CD4-positive, alpha-beta memory T cell (primary cell): ENCODE measurements around the gene SH3TC2. TPM values are rescaled to one million over a fixed set of nuclear protein-coding genes. Genes with fewer than 3 reads are reported as not detected.

ENCODE experiments used
- CTCF ChIA-PET: fragments of 350-600 bp; sonication (Branson Sonifier 250); formaldehyde crosslinking; loops from one replicate; lab custom pipeline; 2021; ENCODE audit warnings: inconsistent platforms; ENCODE audit not compliant: partially characterized antibody; lab: Charles Lee
- POLR2A ChIA-PET: fragments of 350-600 bp; sonication (Branson Sonifier 250); formaldehyde crosslinking; loops from one replicate; lab custom pipeline; 2021; ENCODE audit not compliant: partially characterized antibody; lab: Charles Lee
- DNase-seq, 5 donors: peaks; one replicate each; pipeline versions ENCODE4 v3.0.0 to v3.0.0-alpha.2; 2020 to 2022; ENCODE audit warnings: mixed read lengths in 1 of 5
- H3K27ac ChIP-seq: one replicate; pipeline ENCODE4 v1.7.0; 2013; ENCODE audit warnings: low read depth, low read length
- H3K27me3 ChIP-seq: 2 replicates; pipeline ENCODE4 v1.7.0; 2013; ENCODE audit warnings: mild to moderate bottlenecking, low read length, moderate library complexity; ENCODE audit not compliant: insufficient read depth
- H3K36me3 ChIP-seq: 2 replicates; pipeline ENCODE4 v1.7.0; 2013; ENCODE audit warnings: mild to moderate bottlenecking, low read length, moderate library complexity; ENCODE audit not compliant: insufficient read depth
- H3K4me1 ChIP-seq: 2 replicates; pipeline ENCODE4 v1.7.0; 2013; ENCODE audit warnings: mild to moderate bottlenecking, low read length, moderate library complexity; ENCODE audit not compliant: insufficient read depth
- H3K4me3 ChIP-seq, 2 donors: one replicate each; pipeline ENCODE4 v1.7.0; 2013; ENCODE audit warnings: low read length in 2 of 2, mild to moderate bottlenecking in 1 of 2
- H3K9me3 ChIP-seq, 2 donors: one replicate each; pipeline ENCODE4 v1.7.0; 2013; ENCODE audit warnings: low read length in 2 of 2, control low read depth in 1 of 2; ENCODE audit not compliant: control insufficient read depth in 1 of 2
- H3K27ac Mint-ChIP-seq, 7 donors: one replicate each; pipeline ENCODE4 v1.8.0; 2020 to 2021; ENCODE audit warnings: mixed read lengths in 7 of 7, mild to moderate bottlenecking in 6 of 7, inconsistent platforms in 3 of 7, moderate library complexity in 3 of 7
- H3K27me3 Mint-ChIP-seq, 2 donors: one replicate each; pipeline ENCODE4 v1.8.0; 2020 to 2021; ENCODE audit warnings: mixed read lengths in 2 of 2
- H3K36me3 Mint-ChIP-seq, 2 donors: one replicate each; pipeline ENCODE4 v1.8.0; 2020 to 2021; ENCODE audit warnings: mixed read lengths in 2 of 2, inconsistent platforms in 1 of 2, mild to moderate bottlenecking in 1 of 2
- H3K4me1 Mint-ChIP-seq, 4 donors: one replicate each; pipeline ENCODE4 v1.8.0; 2020 to 2021; ENCODE audit warnings: mixed read lengths in 4 of 4, mild to moderate bottlenecking in 1 of 4
- H3K4me3 Mint-ChIP-seq, 8 donors: one replicate each; pipeline ENCODE4 v1.8.0; 2020 to 2021; ENCODE audit warnings: mixed read lengths in 8 of 8, mild to moderate bottlenecking in 7 of 8, moderate library complexity in 6 of 8, inconsistent platforms in 3 of 8
- H3K9me3 Mint-ChIP-seq, 8 donors: one replicate each; pipeline ENCODE4 v1.8.0; 2020 to 2021; ENCODE audit warnings: mixed read lengths in 8 of 8, mild to moderate bottlenecking in 5 of 8, inconsistent platforms in 3 of 8, moderate library complexity in 1 of 8
- intact Hi-C: fragments of 100-400 bp; cut with micrococcal nuclease; formaldehyde crosslinking; loops from one replicate; pipeline ENCODE4 v1.15.1; 2023
- polyA plus RNA-seq, 2 donors: library from polyadenylated mRNA; unstranded; fragments of 300-500 nt; fragmentation: Illumina TruSeq; gene quantifications; one replicate each; pipeline ENCODE4 v1.2.3, GENCODE V29; 2021
- total RNA-seq, 2 experiments: library from RNA; stranded (reverse); gene quantifications; one replicate each; pipeline ENCODE4 v1.2.3, GENCODE V29; 2021

SH3TC2 gene
- total and polyA plus RNA-seq, 4 experiments from 2014 or later: not detected

- Histone ChIP-seq H3K36me3 (no peaks in the 10 kb centered on the region), H3K27me3 (no peaks in the 10 kb centered on the region), H3K4me3 (no peak overlapping the region), H3K4me1 (no peaks in the 10 kb centered on the region), H3K27ac (no peak overlapping the region), H3K9me3 (no peaks in the 10 kb centered on the region)
- ChIA-PET CTCF (no interaction called here), POLR2A (no interaction called here)
- Mint-ChIP-seq H3K4me3 (no peak overlapping the region), H3K36me3 (no peaks in the 10 kb centered on the region), H3K27me3 (peaks cover 0 to 7% of the 10 kb centered on the region in 2 donors), H3K9me3 (no peaks in the 10 kb centered on the region), H3K4me1 (no peaks in the 10 kb centered on the region), H3K27ac (no peak overlapping the region)
- DNase-seq: no peak
- intact Hi-C loops: no loop called here
Observed at GRCh38 chr5:149005077-149005892, 57.6 kb downstream of the SH3TC2 start.

- H3K9me3 Mint-ChIP-seq: no peaks in the 10 kb centered on the region
- POLR2A ChIA-PET: no interaction called here
- Histone ChIP-seq H3K27ac (no peak overlapping the region), H3K27me3 (no peaks in the 10 kb centered on the region), H3K9me3 (no peaks in the 10 kb centered on the region), H3K4me3 (no peak overlapping the region), H3K36me3 (no peaks in the 10 kb centered on the region), H3K4me1 (no peaks in the 10 kb centered on the region)
- DNase-seq: no peak
- no peak overlapping the region for H3K4me3 Mint-ChIP-seq
- CTCF ChIA-PET: interaction anchor here (2.2 to 6.6 kb wide), 2 partner anchors 31 to 264 kb away, joined by 5 to 60 read pairs; no protein-coding TSS in a partner anchor
- intact Hi-C loops: no loop called here
- no peak overlapping the region for H3K27ac Mint-ChIP-seq
- no peaks in the 10 kb centered on the region for H3K36me3 Mint-ChIP-seq
- H3K4me1 Mint-ChIP-seq: no peaks in the 10 kb centered on the region
- peaks cover 0 to 7% of the 10 kb centered on the region in 2 donors for H3K27me3 Mint-ChIP-seq
Observed at GRCh38 chr5:149004559-149004958, 58.3 kb downstream of the SH3TC2 start.

- no peaks in the 10 kb centered on the region for H3K4me1 ChIP-seq
- Mint-ChIP-seq H3K9me3 (no peaks in the 10 kb centered on the region), H3K4me3 (no peak overlapping the region), H3K27ac (no peak overlapping the region), H3K27me3 (peaks cover 0 to 8% of the 10 kb centered on the region in 2 donors), H3K4me1 (peaks cover 0 to 1% (median 0%) of the 10 kb centered on the region in 4 donors), H3K36me3 (no peaks in the 10 kb centered on the region)
- no peaks in the 10 kb centered on the region for H3K27me3 ChIP-seq
- ChIA-PET CTCF (interaction anchor here (1.0 to 9.4 kb wide), 5 partner anchors 25 to 270 kb away, joined by 3 to 122 read pairs (median 5); no protein-coding TSS in a partner anchor), POLR2A (no interaction called here)
- no peak for DNase-seq
- no peak overlapping the region for H3K27ac ChIP-seq
- H3K4me3 ChIP-seq: no peak overlapping the region
- H3K36me3 ChIP-seq: no peaks in the 10 kb centered on the region
- intact Hi-C loops: no loop called here
- H3K9me3 ChIP-seq: no peaks in the 10 kb centered on the region
Observed at GRCh38 chr5:149002761-149003689, 59.8 kb downstream of the SH3TC2 start.

GRCh38 chr5:149002053-149002452, 60.8 kb downstream of the SH3TC2 start:
- POLR2A ChIA-PET: no interaction called here
- Mint-ChIP-seq H3K36me3 (no peaks in the 10 kb centered on the region), H3K27ac (no peak overlapping the region), H3K4me3 (no peak overlapping the region), H3K4me1 (peaks cover 0 to 2% (median 0%) of the 10 kb centered on the region in 4 donors), H3K27me3 (peaks cover 4 to 7% of the 10 kb centered on the region in 2 donors), H3K9me3 (no peaks in the 10 kb centered on the region)
- Histone ChIP-seq H3K4me1 (no peaks in the 10 kb centered on the region), H3K27ac (no peak overlapping the region), H3K27me3 (no peaks in the 10 kb centered on the region), H3K36me3 (no peaks in the 10 kb centered on the region), H3K9me3 (no peaks in the 10 kb centered on the region), H3K4me3 (no peak overlapping the region)
- DNase-seq: no peak
- CTCF ChIA-PET: interaction anchor here (1.0 to 9.4 kb wide), 5 partner anchors 181 to 279 kb away, joined by 3 to 122 read pairs (median 4); no protein-coding TSS in a partner anchor
- intact Hi-C loops: no loop called here

- CTCF ChIA-PET: interaction anchor here (0.9 to 9.4 kb wide), 6 partner anchors 43 to 278 kb away, joined by 3 to 122 read pairs (median 4); no protein-coding TSS in a partner anchor
- no peaks in the 10 kb centered on the region for H3K4me1 ChIP-seq
- H3K27ac Mint-ChIP-seq: no peak overlapping the region
Observed at GRCh38 chr5:149001162-149001561, 61.7 kb downstream of the SH3TC2 start.

GRCh38 chr5:148999741-149000140, 63.1 kb downstream of the SH3TC2 start:
- H3K36me3 ChIP-seq: no peaks in the 10 kb centered on the region
- DNase-seq: no peak
- H3K27me3 ChIP-seq: no peaks in the 10 kb centered on the region
- H3K9me3 ChIP-seq: no peaks in the 10 kb centered on the region
- no peaks in the 10 kb centered on the region for H3K4me1 ChIP-seq
- Mint-ChIP-seq H3K27me3 (peaks cover 6% of the 10 kb centered on the region in 2 donors), H3K4me1 (peaks cover 0 to 2% (median 0%) of the 10 kb centered on the region in 4 donors), H3K4me3 (no peak overlapping the region), H3K36me3 (no peaks in the 10 kb centered on the region), H3K9me3 (no peaks in the 10 kb centered on the region), H3K27ac (no peak overlapping the region)
- no peak overlapping the region for H3K4me3 ChIP-seq
- intact Hi-C loops: no loop called here
- no peak overlapping the region for H3K27ac ChIP-seq
- CTCF ChIA-PET: interaction anchor here (1.1 to 9.4 kb wide), 3 partner anchors 57 to 267 kb away, joined by 3 to 122 read pairs (median 60); no protein-coding TSS in a partner anchor
- POLR2A ChIA-PET: no interaction called here

More at GRCh38 chr5:149001162-149001561, 61.7 kb downstream of the SH3TC2 start:
- H3K27me3 Mint-ChIP-seq: peaks cover 6% of the 10 kb centered on the region in 2 donors
- H3K4me1 Mint-ChIP-seq: peaks cover 0 to 2% (median 0%) of the 10 kb centered on the region in 4 donors
- POLR2A ChIA-PET: no interaction called here
- no peaks in the 10 kb centered on the region for H3K9me3 Mint-ChIP-seq
- Histone ChIP-seq H3K36me3 (no peaks in the 10 kb centered on the region), H3K27me3 (no peaks in the 10 kb centered on the region), H3K9me3 (no peaks in the 10 kb centered on the region), H3K4me3 (no peak overlapping the region), H3K27ac (no peak overlapping the region)
- no peak overlapping the region for H3K4me3 Mint-ChIP-seq
- H3K36me3 Mint-ChIP-seq: no peaks in the 10 kb centered on the region
- intact Hi-C loops: no loop called here
- no peak for DNase-seq
